NB4 (cell line): Measurements from ENCODE around the gene MANF.

Source experiments
- POLR2A ChIP-seq: IDR thresholded peaks from 2 replicates; pipeline ENCODE4 v1.6.1; 2011; ENCODE audit warnings: mild to moderate bottlenecking; ENCODE audit not compliant: insufficient read length; ENCODE audit errors: extremely low read depth
- TF ChIP-seq, protein P1 (sequence below): IDR thresholded peaks from one replicate; pipeline ENCODE4 v1.5.1; 2012; ENCODE audit warnings: low read depth, low read length
- TF ChIP-seq, protein P2 (sequence below): IDR thresholded peaks from 2 replicates; pipeline ENCODE4 v1.6.1; 2011; ENCODE audit warnings: low read depth, low read length

DNA sequence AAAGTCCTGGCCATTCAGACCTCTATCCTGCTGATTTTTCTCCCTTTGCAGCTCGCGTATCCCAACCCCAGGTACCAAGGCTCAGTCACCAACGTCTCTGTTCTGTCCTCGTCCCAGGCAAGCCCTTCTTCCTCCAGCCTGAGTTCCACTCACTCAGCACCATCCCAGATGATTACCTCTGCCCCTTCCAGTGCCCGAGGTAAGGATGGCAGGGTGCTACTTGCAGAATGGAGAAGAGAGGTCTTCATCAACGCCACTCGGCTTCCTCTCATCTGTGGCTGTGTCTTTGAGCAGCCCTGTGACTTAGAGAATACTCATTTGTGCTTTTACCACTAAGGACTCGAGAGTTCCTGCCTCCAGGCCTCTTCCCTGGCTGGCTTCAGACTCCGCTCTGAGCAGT, 22.6 kb upstream of the MANF start:
- TF ChIP-seq, protein P1, sequence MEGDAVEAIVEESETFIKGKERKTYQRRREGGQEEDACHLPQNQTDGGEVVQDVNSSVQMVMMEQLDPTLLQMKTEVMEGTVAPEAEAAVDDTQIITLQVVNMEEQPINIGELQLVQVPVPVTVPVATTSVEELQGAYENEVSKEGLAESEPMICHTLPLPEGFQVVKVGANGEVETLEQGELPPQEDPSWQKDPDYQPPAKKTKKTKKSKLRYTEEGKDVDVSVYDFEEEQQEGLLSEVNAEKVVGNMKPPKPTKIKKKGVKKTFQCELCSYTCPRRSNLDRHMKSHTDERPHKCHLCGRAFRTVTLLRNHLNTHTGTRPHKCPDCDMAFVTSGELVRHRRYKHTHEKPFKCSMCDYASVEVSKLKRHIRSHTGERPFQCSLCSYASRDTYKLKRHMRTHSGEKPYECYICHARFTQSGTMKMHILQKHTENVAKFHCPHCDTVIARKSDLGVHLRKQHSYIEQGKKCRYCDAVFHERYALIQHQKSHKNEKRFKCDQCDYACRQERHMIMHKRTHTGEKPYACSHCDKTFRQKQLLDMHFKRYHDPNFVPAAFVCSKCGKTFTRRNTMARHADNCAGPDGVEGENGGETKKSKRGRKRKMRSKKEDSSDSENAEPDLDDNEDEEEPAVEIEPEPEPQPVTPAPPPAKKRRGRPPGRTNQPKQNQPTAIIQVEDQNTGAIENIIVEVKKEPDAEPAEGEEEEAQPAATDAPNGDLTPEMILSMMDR, result no peak
- TF ChIP-seq POLR2A, result no peak
- TF ChIP-seq, protein P2, sequence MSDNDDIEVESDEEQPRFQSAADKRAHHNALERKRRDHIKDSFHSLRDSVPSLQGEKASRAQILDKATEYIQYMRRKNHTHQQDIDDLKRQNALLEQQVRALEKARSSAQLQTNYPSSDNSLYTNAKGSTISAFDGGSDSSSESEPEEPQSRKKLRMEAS, result no peak
